HG03432 (cell line): ENCODE data around the gene PREP.
"Not testable (repeated sequence)": the region's sequence is repeated elsewhere in the genome, so short reads cannot be mapped to it uniquely, and the experiment has no call there.

Experiments
- ATAC-seq: cut with Tn5 transposase; IDR thresholded peaks from one replicate; pipeline ENCODE4 v1.9.1; 2021; ENCODE audit warnings: mild to moderate bottlenecking, moderate library complexity; ENCODE audit not compliant: unreplicated experiment

PREP gene

DNA sequence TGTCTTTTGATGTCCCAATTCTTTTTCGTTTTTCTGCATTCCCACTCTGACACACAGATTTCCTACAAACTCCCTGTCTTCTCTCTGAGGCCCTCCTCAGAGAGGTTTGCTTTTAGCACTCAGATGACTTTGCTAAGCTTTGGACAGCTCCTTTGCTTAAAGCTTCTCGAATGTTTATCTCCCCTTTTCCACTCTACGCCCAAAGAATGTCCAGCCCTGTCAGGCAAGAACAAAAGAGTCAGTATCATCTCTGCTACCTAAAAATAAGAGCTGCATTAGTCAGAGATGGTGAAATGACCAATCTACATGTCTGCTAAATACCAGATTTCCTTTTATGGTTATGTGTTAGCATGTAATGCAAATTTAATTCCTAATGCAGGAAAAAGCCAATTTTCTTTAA, 56.8 kb downstream of the PREP start:
- ATAC-seq: no peak

- no peak for ATAC-seq
Measured at GRCh38 chr6:105345506-105345905, 57.4 kb downstream of the PREP start.

- no peak for ATAC-seq
Measured at GRCh38 chr6:105344881-105345370, 58.0 kb downstream of the PREP start.

GRCh38 chr6:105338350-105338983, 64.4 kb downstream of the PREP start:
- not testable (repeated sequence) for ATAC-seq

GRCh38 chr6:105336986-105337385, 65.9 kb downstream of the PREP start:
- no peak for ATAC-seq

- no peak for ATAC-seq
Measured at GRCh38 chr6:105332576-105332975, 70.3 kb downstream of the PREP start.

DNA sequence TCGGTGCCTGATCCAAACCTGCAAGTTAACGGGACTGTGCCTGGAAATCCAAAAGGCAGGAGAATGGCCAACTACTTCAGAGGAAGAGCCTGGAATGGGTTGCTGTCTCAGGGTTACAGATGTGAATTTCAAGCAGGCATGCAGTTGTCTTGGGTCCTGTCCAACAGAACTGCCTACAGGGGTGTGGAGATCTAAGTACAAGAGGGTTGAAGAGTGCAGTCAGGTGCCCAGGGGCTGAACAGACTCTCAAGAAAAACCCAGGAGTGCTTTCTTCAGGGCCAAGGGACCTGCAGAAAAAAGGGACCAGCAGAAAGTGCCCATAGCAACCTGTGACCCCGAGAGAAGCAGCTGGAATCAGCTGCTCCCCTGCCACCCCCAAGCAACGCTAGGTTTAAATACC, 71.0 kb downstream of the PREP start:
- no peak for ATAC-seq

DNA sequence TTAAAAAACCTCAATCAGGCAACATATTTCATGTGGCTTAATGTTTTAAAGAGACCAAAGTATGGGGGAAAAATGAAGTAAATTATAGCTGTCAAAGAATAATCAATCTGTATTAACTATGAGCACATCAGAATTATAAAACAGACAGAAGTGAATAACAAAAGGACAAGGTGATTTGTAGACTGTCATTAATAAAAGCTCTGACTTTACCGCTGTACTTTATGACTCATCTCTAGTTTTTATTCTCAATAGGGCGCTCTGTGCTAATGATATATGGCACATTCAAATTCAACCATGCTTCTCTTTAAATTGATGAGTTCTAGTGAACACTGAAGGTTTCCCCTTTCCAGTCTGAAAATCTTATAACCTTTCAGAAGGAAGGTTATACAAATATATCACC, 72.0 kb downstream of the PREP start:
- ATAC-seq: no peak

DNA sequence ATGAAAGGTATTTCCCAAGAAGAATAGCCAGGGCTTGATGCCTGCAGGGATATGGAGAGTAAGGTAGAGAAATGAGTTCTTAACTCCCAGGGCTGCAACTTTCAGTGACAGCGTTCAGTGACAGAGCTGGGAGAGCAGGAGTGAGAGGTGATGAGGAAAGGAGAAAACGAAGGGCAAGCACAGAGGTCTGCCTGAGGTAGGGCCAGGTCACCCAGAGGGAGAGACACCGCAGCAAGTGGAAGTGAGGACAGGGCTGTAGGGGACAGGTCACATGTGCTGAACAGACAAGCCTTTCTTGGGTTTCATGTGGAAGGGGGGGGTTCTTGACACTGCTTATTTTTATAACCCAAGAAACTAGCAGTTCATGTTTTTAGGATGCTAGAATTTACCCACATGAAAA, 72.5 kb downstream of the PREP start:
- ATAC-seq: no peak

GRCh38 chr6:105326833-105327770, 75.8 kb downstream of the PREP start:
- no peak for ATAC-seq

- no peak for ATAC-seq
Measured at GRCh38 chr6:105326216-105326615, 76.7 kb downstream of the PREP start.

DNA sequence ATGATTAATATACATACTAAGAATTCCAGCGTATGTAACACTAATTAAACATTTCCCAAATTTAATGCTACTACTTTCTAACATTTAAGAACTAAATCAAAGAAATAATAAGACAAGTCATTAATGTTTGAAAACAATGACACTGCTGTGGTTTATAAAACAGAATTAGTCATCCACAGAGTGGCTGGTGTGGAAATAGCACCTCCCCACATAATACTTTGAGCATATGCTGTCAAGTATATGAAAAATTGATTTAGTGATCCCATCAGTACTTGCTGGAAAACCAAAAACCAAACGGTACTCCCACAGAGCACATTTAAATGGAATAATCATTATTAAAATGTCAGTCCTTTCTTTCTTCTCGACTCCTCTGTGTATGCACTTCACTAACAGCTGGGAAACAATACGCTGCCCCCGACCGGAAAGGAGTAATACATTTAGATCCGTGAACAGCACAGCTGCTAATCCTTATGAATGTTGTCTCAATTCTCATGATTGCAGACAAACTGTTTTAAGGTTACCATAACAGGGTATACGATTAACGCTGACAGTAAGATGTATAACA, 78.4 kb downstream of the PREP start:
- no peak for ATAC-seq

DNA sequence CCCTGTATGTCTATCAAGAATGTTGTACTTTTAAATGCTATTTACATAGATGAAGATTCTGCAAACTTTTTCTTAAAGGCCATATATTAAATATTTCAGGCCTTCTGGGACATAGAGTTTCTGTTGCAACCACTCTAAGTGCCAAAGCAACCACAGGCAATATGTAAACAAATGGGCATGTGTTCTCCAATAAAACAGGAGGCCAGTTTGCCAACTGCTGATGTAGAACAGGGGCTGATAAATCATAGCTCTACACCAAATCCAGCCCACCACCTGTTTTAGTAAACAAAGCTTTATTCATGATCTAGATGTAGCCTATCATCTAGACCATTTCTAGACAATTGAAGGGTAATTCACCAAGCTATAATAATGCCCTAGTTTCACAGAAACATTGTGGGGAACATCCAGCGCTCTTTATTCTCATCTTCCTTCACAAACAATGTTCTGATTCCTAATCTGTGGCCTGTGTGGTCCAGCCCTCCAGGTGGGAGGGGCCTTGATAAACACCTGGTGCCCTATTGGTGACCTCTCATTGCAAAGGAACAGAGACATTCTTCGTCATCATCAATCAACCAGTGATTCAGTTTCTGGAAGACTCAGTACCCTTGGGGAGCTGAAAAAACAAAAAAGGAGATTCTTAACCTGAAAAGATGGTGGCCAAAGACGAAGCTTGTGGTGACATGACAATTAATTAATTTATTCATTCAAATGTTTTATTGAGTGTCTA, 80.2 kb downstream of the PREP start:
- no peak for ATAC-seq

DNA sequence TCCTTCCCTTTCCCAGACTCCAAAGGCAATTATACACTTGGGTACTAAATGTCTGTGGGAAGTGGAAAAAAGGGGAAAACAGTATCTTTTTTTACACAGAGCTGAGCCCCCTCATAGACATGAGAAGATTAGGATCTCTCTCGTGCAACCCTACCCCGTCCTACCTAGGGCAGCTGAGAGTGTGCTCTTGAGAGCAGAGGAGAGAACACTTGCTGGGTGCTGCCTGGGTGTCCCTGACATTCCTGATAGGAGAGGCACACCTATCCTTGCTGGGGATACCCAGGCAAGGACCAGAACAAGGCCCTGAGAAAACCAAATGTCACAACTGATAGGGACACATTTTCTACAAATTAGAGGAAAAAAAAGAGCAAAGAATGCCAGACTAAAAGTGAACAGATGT, 81.2 kb downstream of the PREP start:
- no peak for ATAC-seq

DNA sequence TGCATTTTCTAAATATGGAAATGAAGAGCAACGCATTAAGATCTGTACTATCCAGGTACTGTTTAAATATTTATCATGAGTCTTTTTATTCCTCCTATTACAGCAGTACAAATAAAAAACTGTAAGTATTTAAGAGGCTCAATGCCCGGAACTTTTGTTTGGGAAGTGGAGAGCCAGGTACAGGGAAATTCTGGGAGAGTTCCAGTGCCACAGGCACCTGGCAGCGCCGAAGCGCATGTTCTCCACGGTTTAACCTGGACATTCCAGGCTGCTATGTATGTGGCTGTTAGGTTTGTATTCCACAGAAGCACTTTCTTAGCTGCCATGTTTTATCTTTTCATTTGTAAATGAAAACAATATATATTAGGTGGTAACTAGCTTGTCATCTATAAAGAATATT, 81.7 kb downstream of the PREP start:
- no peak for ATAC-seq

DNA sequence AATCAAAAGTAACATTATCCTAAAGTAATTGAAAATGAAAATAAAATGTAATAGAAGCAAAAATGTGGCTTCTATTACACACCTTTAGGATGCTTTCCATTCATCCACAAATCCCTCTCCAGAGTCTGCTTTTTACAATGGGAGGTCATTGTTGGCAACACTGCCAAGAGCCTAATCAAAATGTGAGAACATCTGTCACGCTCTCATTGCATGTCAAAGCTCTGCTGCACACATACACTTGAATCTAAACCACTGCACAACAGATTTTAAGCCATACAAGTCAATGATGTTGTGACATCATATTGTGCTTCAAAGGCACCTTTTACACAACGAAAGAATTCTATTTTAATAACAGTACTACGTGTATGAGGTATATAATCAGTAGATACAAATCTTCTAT, 82.1 kb downstream of the PREP start:
- no peak for ATAC-seq

DNA sequence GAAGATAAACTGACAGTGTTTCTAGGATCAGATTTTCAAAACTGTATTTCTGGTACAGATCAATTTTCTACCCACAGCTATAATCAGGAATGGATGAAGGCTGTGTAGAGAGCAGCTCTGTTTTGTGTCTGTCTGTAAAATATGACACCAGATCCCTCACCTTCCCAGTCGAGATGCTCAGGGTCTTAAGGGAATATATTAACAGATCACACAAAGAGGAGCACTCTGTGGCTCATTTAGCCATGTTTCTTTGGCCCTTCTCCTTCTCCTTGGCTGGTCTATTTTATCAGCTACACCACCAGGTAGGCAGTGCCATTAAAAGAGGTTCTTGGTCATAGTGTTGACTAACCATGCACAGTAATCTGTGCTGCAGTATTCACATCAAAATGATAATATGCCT, 82.6 kb downstream of the PREP start:
- ATAC-seq: no peak

GRCh38 chr6:105319331-105319730, 83.6 kb downstream of the PREP start:
- no peak for ATAC-seq

- no peak for ATAC-seq
Measured at GRCh38 chr6:105318660-105319059, 84.2 kb downstream of the PREP start.

DNA sequence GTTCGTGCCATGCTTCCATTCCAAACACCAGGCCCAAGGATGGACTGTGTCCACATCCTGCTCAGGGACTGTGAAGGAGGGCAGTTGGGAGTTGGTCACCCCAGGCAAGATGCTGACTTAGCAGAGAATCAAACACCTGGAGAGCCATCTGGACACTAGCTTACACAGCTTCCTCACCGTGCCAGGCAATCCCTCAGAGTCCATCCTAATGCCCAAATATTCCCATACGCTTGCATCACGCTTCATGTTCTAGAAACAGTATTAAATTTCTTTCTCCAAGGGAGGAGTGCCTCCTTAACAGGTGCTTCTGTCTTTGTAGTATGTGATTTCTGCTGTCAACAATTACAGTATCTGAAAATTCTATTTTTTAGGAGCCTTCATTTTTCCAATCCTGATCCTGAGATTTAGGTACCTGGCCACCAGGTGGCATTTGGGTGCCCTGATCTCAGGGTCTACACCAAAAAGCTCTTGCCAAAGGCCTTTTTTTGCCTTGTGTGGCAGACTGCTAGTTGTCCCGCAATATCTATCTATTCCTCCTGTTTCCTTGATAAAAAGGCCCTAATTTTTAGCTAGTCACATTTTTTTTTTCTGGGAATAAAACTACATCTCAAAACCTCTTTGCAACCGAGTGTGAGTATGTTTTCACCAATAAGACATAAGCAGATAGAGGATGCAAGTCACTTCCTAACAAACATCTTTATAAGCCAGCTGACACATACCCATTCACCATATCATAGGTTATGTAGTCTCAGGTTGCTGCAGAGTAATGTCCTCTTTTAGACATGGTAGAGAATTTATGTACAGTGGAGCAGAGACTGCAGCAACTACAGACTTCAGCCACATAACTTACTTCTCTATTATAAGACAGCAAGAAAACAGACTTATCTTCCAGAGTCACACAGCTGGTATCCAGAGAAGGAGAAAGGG, 85.0 kb downstream of the PREP start:
- ATAC-seq: no peak
